HCT116 (cell line): ENCODE data around the gene SPDYE2B. TPM values are rescaled to one million over a fixed set of nuclear protein-coding genes. Genes with fewer than 3 reads are reported as not detected.

ENCODE experiments used
- total RNA-seq: library from RNA; stranded (reverse); gene quantifications from one replicate; pipeline ENCODE4 v1.2.1, GENCODE V29; 2021; ENCODE audit not compliant: unreplicated experiment

SPDYE2B gene
- total RNA-seq, 1 experiment from 2014 or later, result not detected

Other genes starting within 250 kb of the SPDYE2B start
- gene ORAI2, start 216.7 kb upstream of the SPDYE2B start, total RNA-seq, result 13.2 TPM
- gene ALKBH4, start 185.5 kb upstream of the SPDYE2B start, total RNA-seq, result 14.9 TPM
- 39.5 TPM for gene LRWD1, start 185.3 kb upstream of the SPDYE2B start, total RNA-seq
- 54.9 TPM for gene POLR2J, start 171.4 kb upstream of the SPDYE2B start, total RNA-seq
- 6.0 TPM for gene RASA4B, start 132.5 kb upstream of the SPDYE2B start, total RNA-seq
- gene UPK3BL2, start 106.6 kb upstream of the SPDYE2B start, total RNA-seq, result 7.0 TPM
- gene SPDYE2, start 99.1 kb upstream of the SPDYE2B start, total RNA-seq, result not detected
- gene POLR2J3, start 77.7 kb upstream of the SPDYE2B start, total RNA-seq, result 14.0 TPM
- gene RASA4, start 33.6 kb upstream of the SPDYE2B start, total RNA-seq, result 18.3 TPM
- gene UPK3BL1, start 7.5 kb upstream of the SPDYE2B start, total RNA-seq, result 7.1 TPM
- gene POLR2J2, start 21.3 kb downstream of the SPDYE2B start, total RNA-seq, result 6.2 TPM
- 8.0 TPM for gene FAM185A, start 98.7 kb downstream of the SPDYE2B start, total RNA-seq